HG02884 (cell line): ENCODE results near the gene AUTS2.

Experiments used
- ATAC-seq: cut with Tn5 transposase; IDR thresholded peaks from one replicate; pipeline ENCODE4 v1.9.1; 2021; ENCODE audit warnings: mild to moderate bottlenecking, moderate library complexity; ENCODE audit not compliant: unreplicated experiment

AUTS2 gene

DNA sequence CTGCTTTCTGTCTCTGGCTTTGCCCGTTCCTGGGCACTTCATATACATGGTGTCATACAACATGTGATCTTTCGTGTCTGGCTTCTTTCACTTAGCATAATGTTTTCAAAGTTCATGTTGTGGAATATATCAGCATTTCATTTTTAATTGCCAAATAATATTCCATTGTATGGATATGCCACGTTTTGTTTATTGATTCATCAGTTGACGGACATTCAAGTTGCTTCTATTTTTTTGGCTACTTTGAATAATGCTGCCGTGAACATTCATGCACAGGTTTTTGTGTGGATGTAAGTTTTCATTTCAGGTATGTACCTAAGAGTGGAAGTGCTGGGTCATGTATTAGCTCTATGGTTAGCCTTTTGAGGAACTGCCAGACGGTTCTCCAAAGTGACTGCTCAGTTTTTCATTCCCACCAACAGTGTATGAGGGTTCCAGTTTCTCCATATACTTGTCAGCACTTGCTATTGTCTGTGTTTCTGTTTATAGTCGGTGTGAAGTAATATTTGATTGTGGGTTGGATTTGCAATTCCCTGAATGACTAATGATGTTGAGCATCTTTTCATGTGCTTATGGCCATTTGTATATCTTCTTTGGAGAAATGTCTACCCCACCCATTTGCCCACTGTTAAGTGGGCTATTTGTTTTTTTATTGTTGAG is 1132.3 kb downstream of the AUTS2 start:
- no peak for ATAC-seq

DNA sequence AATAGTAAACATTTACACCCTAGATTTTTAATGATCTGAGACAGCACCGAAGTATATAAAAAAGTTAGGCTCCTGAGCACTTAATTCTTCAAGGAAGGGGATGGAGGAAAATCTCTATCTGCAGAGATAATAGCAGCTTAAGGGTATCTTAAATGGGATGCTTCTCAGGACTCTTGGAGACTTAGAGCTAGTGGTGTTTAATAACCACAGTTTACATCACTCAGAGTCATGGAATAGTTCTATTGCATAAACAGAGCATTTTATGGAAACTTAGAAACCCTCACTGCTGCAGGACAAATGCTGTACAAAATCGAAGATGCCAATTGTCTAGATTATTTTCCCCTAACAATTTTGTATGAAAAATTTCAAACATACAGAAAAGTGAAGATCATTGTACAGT is 1134.8 kb downstream of the AUTS2 start:
- ATAC-seq: no peak

DNA sequence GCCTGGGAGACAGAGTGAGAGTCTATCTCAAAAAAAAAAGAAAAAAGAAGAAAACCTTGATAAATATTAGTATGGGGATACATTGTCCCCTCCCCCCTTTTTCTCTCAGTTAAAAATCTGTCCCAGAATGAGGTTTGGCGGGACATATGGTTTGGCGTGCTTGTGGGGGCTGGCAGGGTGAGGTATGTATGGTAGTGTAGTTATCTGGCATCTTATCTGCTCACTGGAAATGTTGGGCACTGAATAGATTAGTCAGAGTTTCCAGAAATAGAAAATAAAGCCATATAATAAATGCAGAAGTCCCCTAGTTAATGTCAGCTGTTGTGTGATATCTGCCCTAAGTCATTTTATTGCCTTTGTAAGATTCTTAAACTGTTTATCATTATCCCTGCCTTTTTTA is 1136.1 kb downstream of the AUTS2 start:
- ATAC-seq: no peak

DNA sequence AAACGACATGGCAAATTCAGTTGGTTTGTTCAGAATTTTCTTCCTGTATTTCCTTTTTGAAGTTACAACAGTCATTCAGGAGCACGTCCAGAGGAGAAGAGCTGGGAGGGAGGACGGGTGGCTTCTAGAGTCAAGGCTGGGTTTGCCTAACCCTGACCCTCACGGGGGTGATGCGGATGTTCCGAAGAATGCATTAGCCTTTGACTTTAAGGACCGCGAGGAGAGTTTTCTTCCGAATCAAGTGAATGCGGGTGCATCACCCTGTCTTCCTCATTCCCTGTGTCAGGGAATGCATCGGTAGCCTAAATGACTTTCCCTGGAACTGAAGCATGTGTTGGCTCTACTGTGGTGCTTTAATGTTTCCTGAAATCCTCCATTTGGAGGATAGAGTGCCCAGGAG is 1137.0 kb downstream of the AUTS2 start:
- ATAC-seq: no peak

DNA sequence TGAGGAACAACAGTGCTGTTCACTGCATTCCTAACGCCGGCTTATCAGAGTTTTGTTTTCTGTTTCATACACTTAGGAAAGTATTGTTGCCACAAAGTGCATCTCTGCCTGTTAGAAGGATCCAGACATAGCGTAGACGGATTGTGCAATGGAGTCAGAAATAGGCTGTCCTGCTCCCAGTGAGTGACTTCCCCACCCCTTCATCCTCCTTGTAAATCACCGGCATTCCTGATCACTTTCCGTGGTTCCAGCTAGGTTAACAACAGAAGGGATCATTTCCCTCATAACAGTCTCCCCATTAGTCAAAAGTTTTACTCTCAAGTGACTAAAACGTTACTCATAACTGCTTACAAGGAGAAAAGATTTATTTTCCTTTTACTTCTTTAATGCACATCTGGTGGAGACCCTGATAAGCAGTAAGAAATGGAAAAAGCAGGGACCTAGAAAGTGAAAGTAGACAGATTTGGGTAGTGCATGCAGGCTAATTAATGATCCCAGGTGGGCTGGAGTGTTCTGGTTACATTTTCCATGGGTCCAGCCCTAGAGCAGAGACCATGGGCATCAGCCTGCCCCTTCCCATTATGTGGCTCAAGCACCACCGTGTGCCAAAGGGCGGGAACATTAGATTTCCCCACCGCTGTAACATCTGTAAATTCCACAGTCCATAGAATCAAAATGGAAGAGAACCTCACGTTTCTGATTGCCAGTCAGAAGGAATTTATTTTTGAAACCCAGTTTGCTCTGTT is 1138.6 kb downstream of the AUTS2 start:
- no peak for ATAC-seq

DNA sequence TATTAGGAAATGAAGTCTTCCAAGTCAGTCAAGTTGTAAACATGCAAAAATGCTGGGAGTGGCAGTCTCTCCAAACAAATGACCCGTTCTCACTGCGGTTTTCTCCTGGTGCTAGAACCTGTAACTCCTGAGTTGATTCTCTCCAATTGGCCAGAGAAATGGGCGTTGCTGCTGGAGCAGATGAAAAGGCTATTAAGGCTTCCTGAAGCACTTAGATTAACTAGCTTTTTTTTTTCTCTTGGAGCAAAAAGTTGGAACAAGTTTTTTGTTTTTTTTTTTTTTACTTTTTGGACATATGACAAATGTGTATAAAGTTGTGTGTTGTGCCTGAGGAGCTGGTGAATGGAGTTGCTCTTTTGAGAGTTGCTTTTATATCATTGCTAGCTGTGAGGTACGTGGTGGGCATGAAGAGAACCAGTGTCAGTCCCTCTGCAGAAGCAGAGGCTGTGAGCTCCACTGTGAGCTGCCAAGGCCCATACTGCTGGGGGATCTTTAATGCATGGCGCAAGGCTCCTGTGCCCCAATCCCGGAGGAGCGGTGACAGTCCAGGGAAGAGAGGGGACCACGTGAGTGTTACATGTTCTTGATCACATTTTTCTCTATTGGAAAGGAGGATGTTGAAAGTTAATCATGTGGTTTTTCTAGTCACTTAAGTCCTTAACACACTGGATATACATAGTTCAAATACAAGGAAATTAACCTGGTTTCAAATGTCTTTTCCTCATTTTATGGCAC is 1140.0 kb downstream of the AUTS2 start:
- ATAC-seq: no peak

DNA sequence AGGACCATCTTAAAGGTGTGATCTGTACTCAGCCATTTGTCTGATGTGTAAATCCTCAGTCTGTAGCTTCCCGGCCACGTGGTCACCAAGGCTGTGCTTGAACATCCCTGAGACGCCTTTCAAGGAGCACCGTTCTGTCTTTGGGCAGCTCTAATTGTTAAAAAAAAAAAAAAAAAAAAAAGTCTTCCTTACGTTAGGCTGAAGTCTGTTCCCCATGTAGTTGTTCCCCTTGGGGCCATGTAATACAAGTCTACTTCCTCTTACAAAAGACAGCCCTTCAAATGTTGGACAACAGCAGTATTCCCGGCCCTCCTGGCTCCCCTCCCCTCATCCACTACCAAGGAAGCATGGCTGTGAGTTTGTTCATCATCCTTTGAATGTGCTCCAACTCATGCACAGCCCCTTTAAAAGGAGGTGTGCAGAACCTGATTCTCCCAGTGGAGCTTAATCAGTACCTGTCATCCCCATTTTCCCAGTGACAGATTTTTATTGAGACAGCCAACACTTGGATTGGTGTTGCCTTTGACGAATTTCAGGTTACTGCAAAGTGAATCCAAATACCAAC is 1141.5 kb downstream of the AUTS2 start:
- ATAC-seq: no peak

DNA sequence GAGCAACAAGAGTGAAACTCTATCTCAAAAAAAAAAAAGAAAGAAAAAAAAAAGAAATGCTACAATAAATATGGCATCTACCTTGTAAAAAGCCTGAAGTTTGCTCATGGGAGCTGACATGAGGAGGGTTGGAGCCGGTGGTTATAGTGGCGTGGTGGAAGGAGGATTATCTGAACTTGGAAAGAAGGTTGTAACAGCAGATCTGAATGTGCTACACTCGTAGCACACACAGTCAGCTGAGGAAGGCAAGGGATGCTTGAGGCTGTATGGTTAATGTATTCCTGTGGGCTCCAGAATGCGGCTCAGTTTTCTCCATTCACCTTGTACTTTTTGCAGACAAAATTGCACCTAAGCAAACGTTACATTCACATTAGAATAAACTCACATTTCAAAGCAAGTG is 1143.4 kb downstream of the AUTS2 start:
- ATAC-seq: no peak

DNA sequence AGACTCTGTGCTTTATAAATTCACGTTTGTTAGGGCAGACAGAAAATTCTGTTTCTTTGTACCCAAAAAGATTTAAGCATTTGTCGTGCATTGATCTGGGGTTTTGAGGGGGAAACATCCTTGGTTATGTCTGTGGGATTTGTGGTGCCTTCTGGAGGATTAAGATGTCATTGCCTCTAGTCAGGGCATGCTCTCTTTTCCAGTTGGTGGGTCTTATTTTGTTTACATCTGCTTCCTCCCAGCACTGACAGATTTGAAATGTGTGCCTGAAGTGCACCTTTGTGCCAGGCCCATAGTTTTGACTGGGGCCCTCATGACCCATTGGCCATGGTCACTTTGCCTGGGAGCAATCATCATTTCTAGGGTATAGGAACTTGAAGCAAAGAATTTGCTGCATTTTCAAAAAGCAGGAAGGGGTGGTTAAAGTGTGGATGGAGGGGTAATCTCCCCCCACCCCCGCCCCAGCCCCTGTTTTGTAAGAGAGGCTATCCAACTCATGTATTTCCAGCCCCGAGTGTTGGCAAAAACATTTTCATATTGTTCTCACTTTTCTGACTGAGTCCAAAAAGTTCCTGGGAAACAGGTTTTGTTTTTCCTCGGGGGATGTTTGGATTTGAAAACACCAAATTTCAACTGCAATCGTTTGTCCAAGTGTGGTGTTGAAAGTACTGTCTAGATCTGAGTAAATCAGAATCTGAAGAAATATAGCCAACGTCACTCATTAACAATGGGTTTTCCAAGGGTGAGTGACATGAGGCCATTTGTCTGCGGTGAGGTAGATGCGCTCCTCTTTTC is 1145.5 kb downstream of the AUTS2 start:
- no peak for ATAC-seq

DNA sequence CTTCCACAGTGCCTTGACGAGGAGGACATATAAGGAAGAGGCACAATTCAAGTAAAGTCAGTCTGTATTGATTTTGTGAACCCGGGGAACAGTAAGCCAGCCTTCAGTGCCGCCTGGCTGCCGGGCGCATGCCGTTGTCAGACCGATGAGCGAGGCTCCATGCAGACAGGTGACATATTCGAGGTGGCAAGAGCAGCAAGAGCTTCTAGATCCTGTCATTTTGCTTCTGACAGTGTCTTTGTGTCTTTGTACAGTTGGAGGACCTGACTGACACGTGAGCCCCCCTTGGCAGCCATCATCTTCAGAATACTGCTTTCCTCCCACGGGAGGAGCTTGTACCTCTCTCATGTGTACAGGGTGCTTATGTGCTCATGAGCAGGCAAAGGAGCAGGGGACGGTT is 1146.2 kb downstream of the AUTS2 start:
- no peak for ATAC-seq

DNA sequence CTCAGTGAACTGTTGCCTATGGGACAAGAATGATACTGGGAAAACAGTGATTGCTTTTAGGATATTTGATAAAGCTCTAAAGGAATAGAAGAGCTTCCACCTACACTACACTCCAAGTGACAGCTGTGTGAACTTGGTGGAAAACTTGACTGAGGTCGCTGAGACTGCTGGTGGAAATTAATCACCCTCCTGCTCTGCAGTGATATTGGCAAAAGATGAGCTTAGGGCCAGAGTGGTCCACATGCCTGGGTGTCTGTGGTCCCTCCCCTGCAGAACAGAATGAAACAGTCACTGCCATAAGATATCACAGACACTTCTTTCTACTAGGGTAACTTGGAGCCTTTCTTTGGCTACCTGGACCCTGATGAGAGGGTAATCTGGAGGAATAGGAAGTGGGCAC is 1151.6 kb downstream of the AUTS2 start:
- no peak for ATAC-seq

DNA sequence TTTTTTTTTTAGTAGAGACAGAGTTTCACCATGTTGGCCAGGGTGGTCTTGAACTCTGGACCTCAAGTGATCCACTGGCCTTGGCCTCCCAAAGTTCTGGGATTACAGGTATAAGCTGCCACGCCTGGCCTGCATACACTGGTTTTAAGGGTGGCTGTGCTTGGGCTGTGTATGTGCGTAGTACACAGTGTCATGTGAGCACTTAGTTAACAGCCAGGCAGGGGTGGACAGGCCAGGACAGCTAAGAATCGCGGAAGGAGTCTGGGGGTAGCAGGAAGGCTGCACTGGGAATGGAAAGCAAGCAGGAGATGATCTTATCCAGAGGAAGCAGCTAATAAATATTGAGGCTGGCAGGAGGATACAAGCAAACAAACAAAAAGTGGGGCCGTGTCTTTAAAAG is 1153.6 kb downstream of the AUTS2 start:
- ATAC-seq: no peak

DNA sequence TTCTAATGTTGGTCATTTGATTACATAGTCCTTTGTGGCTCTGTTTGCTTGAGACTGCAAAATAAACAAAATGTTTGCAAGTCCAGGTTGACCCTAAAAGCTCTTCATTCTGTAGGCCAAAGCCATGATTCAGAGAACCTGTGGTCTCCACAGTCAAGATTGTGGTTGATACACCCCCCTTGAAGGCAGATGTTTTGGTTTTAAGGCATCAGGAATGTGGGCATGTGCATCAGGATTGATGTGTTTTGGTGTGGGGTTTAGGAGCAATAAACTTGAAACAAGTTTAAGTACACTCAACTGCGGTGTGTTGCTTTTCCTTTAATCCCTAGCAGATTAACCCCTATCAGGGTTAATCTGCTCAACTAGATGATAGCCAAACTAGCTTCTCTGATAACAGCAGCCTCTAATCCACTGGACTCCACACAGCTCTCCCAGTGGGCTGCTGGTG is 1154.5 kb downstream of the AUTS2 start:
- no peak for ATAC-seq

DNA sequence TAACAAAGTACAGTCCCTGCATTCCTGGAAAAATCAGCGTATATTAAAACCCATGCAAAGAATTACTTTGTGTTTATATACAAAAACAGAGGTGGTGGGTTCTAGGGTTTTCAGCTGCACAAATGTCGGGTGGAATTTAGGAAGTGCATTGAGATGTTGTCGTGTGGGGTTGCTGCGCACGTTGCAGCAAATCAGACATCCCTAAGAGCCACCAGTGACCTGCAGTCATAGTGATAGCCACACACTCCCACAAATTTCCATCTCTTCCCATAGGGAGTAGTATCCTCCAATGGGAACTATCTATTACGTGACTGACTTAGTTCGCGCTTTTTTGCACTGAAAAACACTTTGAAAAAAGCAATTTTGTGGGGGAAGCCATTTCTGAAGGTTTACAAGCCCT is 1158.5 kb downstream of the AUTS2 start:
- ATAC-seq: no peak

DNA sequence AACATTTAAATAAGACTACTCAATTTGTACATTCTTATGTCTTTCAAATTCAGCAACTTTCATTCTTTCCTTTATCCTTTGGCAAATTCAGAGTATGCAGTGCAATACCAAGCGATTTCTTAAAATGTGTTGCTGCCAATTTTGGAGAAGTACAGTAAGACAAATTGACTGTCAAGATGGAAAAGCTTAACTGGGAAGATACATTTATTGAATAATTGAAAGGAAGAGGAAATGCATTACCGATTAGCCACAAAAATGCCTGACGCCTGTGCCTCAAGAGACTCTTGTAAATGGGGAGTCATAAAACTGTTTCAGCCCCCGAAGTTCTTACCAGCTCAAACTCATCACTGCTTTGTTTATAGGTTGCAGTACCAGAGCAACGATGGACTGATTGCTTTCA is 1160.4 kb downstream of the AUTS2 start:
- no peak for ATAC-seq

DNA sequence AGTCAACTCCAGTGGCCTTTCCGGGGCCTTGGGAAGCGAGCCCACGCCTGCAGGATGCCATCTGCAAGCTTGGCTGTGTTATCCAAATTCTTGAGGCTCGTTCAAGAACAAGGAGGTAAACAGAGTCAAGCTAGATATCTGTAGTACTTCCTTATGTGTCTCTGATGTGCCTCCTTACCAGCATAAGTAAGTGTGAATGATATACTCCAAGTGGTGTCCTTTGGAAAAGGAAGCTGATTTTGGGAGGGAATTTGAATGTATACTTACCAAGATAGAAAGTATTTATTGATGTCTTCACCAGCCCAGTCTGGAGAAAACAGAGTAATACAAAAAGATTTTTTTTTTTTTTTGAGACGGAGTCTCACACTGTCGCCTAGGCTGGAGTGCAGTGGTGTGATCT is 1161.4 kb downstream of the AUTS2 start:
- ATAC-seq: no peak

DNA sequence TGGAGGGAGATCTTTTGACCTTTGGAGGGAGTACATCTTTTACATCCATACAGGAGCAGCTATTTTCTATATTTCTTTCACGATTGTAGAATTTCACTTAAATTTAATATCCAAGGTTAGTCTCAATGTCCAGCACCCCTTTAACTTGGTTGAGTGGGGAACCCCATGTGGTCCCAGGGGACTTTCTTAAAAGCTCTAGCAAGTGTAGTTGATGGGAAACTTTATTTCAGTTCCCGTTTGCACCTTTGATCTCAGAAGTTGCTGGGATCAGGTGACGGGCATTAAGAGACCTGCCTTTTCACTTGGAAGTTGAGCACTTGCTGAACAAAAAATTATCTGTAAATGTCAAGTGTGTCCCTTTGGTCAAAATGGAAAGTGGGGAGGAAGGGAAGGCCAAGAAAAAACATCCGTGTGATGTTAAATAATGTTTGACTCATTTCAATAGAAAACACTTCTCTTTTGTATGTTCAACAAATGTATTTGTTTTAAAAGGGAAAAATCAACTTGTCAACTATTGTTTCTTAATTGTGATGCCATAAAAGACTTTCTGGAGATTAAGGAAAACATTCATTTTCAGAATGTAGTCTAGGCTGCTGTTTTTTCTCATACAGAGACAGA is 1163.5 kb downstream of the AUTS2 start:
- ATAC-seq: no peak

DNA sequence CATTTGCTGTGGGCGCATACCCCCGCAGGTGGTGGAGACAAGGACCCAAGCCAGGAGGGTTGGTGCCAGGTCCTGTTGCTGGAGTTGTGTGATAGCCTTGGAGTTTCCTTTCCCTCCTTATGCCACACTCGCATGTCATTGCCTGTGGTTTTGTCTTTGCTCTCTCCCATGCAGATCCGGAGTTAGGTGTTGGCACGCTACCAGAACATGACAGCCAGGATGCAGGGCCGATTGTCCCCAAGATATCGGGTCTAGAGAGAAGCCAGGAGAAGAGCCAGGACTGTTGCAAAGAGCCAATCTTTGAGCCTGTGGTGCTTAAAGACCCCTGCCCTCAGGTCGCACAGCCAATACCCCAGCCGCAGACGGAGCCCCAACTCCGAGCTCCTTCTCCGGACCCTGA is 1164.4 kb downstream of the AUTS2 start:
- ATAC-seq: no peak

DNA sequence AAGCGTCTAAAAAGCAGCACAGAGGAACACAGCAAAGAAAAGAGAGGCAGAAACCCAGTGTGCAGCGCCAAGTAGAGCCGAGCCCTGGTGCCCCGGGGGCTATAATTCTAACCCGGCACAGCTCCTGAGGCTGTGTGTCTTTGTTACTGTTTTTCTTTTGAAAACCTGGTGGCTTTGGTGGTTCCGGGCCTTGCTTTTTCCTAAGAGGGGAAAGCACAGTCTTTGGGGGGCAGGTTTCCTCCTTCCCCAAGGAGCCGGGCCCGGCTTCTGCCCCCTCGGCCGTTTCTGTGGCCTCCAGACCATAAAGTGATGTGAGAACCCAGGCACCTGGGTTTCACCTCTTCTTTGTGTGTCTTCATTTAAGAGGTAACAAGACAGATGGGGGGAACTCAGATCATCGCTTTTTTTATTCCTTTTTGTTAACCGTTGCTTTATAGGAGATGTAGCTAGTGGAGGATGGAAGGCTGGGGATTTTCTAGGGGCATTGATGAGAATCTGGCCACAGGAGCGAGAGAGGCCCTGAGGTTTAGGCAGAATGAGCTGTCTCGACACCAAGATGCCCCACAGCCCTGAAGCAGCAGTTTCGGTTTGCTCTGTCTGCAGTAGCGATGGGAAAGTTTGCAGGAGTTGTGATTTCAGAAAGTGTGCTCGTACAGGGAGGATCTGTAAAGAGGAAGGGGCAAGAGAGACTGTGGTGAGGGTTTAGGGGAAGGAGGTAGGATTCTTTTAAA is 1165.9 kb downstream of the AUTS2 start:
- ATAC-seq: peak; percentile 83

DNA sequence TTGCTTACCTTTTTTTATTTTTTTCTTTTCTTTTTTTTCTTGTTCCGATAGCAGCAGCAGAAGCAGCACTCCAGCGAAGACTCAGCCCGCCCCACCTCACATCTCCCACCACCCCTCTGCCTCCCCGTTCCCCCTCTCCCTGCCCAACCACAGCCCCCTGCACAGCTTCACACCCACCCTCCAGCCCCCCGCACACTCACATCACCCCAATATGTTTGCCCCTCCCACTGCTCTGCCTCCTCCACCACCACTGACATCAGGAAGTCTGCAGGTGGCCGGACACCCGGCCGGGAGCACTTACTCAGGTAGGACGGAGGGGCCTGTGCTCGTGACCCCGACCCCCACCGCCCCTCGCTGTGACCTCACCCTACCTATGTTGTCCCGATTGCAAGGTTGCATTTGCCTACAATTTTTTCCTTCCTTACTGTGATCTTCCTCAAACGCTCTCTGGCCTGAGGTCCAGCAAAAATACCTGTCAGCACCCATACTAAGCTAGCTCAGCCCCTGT is 1166.5 kb downstream of the AUTS2 start:
- ATAC-seq: no peak
